Spleen (tissue), 11 donors: Measurements from ENCODE around the gene DSCAML1. TPM values are rescaled to one million over a fixed set of nuclear protein-coding genes. Genes with fewer than 3 reads are reported as not detected.

ENCODE experiments used
- DNase-seq: peaks from one replicate; pipeline ENCODE4 v3.0.0-alpha.2; 2020
- H3K27ac ChIP-seq, 8 donors: fragments of 200-600 bp; sonication (generic) in 7 of 8; 1 replicate in 4 of 8; 2 replicates in 4 of 8; pipeline versions ENCODE4 v1.5.0 to v1.8.0; 2016 to 2021; ENCODE audit warnings: inconsistent platforms in 4 of 8, mild to moderate bottlenecking in 4 of 8, moderate library complexity in 1 of 8
- H3K27me3 ChIP-seq, 7 donors: fragments of 200-600 bp; sonication (generic) in 6 of 7; replicated peaks in 1 of 7; 1 replicate in 4 of 7; 2 replicates in 3 of 7; pipeline versions ENCODE4 v1.5.0 to v1.8.0; 2016 to 2021; ENCODE audit warnings: inconsistent platforms in 3 of 7, mild to moderate bottlenecking in 1 of 7
- H3K36me3 ChIP-seq, 6 donors: fragments of 200-600 bp; sonication (generic) in 5 of 6; 1 replicate in 4 of 6; 2 replicates in 2 of 6; pipeline versions ENCODE4 v1.5.0 to v1.8.0; 2016 to 2021; ENCODE audit warnings: inconsistent platforms in 2 of 6
- H3K4me1 ChIP-seq, 6 donors: fragments of 200-600 bp; sonication (generic) in 5 of 6; 1 replicate in 3 of 6; 2 replicates in 3 of 6; pipeline versions ENCODE4 v1.5.0 to v1.8.0; 2016 to 2021; ENCODE audit warnings: inconsistent platforms in 3 of 6
- H3K4me3 ChIP-seq, 8 donors: fragments of 200-600 bp; sonication (generic) in 7 of 8; 1 replicate in 4 of 8; 2 replicates in 4 of 8; pipeline versions ENCODE4 v1.5.0 to v1.8.0; 2016 to 2021; ENCODE audit warnings: inconsistent platforms in 4 of 8, mild to moderate bottlenecking in 4 of 8, moderate library complexity in 2 of 8
- H3K9me3 ChIP-seq, 8 donors: fragments of 200-600 bp; sonication (generic) in 7 of 8; 1 replicate in 4 of 8; 2 replicates in 4 of 8; pipeline versions ENCODE4 v1.5.0 to v1.8.0; 2016 to 2021; ENCODE audit warnings: inconsistent platforms in 4 of 8
- POLR2A ChIP-seq, 3 donors: fragments of 450-650 bp; IDR thresholded peaks; one replicate each; pipeline ENCODE4 v1.5.1; 2017; ENCODE audit warnings: antibody characterized with exemption in 3 of 3, mild to moderate bottlenecking in 1 of 3
- POLR2AphosphoS5 ChIP-seq, 3 donors: sonication (generic); formaldehyde crosslinking; IDR thresholded peaks; one replicate each; pipeline ENCODE4 v1.5.1; 2017; ENCODE audit warnings: antibody characterized with exemption in 3 of 3
- WGBS, 5 donors: extraction: QIAGEN DNeasy Blood & Tissue Kit in 3 of 5; methylation state at CpG; one replicate each; pipeline versions ENCODE4 v1.1.5 to v1.1.7; 2013 to 2018; 5-methylcytosine and 5-hydroxymethylcytosine counted together
- intact Hi-C: fragments of 100-400 bp; cut with DNase I; formaldehyde crosslinking; loops from one replicate; pipeline ENCODE4 v1.15.0; 2023; ENCODE audit warnings: low total_unique reads
- polyA plus RNA-seq, 3 donors: library from polyadenylated mRNA; stranded (reverse); fragments of 200-250 nt; gene quantifications; one replicate each; pipeline ENCODE4 v1.2.1, GENCODE V29; 2013
- total RNA-seq, 7 donors: library from RNA; depleted of rRNA in 3 of 7; stranded (reverse); fragments of >200 nt in 3 of 7; fragmentation: NEBNext Ultra II Directional in 4 of 7; extraction: Animal tissue kit (Norgen Biotek cat#: 25700) in 4 of 7; gene quantifications; one replicate each; pipeline versions ENCODE4 v1.1.0 to v1.2.1, GENCODE V29; 2016 to 2021
- TF ChIP-seq, protein P1 (sequence below), 11 experiments: fragments of 200-600 bp in 7 of 11; fragments of 450-650 bp in 4 of 11; sonication (generic) in 4 of 11; IDR thresholded peaks in 8 of 11; conservative IDR thresholded peaks in 3 of 11; 1 replicate in 7 of 11; 2 replicates in 4 of 11; pipeline versions ENCODE4 v1.4.0 to v1.8.0; 2016 to 2021; ENCODE audit warnings: antibody characterized with exemption in 11 of 11, inconsistent platforms in 4 of 11, mild to moderate bottlenecking in 1 of 11
- donor health status: healthy with polysubstance abuse.
- donor health status: DM: no; HTN: no; CAD: no; lungs with moderate emphysema.
- donor health status: DM: no; HTN: no; CAD: no.
- donor health status: Bipolar disorder and iron deficiency.
- donor health status: healthy.
- donor health status: DM: no; HTN: no; CAD: no.
- donor health status: DM: yes; HTN: yes; CAD: no.

Gene DSCAML1
- total and polyA plus RNA-seq, 10 donors, result 0.07 to 10.7 (median 2.3) TPM

DNA sequence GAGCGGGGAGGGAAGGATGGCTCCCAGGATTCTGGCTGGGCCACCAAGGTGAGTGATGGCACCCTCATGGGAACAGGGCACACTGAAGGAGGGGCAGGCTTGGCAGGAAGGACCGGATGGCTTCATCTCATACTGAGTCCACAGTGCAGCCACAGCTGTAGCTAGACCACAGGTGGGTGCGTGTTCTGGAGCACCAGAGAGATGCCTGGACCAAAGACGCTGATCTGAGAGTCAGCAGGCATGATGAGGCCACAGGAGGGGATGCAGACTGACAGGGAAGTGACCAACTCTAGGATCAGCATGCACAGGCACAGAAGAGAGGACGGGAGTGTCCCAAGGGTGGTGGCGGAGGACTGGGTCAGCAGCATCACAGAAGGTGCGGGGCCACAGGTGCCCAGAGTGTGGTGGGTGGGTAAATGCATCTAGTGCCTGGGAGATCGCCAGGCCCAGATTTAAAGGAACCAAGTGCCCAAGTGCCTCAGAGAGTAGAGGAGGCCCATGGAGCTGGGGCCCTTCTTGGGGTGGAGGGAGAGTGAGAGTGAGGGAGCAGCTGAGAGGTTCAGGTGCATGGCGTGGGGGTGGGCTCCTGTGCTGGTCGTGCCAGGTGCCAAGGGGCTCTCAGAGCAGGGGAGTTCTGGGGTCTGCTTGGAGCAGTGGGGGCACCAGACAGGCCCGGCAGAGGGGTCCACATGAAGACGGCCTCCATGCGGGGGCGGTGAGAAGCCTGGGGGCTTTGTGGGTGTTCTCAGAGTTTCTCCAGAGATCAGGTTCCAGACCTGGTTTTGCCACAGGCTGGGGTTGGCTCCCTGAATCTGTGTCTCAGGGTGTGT is 355.7 kb downstream of the DSCAML1 start:
- H3K27me3 ChIP-seq, result peaks cover 0 to 31% (median 0%) of the 10 kb centered on the region in 7 donors
- H3K27ac ChIP-seq, result no peak overlapping the region
- TF ChIP-seq POLR2AphosphoS5 (IDR thresholded peaks at IDR 0.05), result no peak
- TF ChIP-seq, protein P1, sequence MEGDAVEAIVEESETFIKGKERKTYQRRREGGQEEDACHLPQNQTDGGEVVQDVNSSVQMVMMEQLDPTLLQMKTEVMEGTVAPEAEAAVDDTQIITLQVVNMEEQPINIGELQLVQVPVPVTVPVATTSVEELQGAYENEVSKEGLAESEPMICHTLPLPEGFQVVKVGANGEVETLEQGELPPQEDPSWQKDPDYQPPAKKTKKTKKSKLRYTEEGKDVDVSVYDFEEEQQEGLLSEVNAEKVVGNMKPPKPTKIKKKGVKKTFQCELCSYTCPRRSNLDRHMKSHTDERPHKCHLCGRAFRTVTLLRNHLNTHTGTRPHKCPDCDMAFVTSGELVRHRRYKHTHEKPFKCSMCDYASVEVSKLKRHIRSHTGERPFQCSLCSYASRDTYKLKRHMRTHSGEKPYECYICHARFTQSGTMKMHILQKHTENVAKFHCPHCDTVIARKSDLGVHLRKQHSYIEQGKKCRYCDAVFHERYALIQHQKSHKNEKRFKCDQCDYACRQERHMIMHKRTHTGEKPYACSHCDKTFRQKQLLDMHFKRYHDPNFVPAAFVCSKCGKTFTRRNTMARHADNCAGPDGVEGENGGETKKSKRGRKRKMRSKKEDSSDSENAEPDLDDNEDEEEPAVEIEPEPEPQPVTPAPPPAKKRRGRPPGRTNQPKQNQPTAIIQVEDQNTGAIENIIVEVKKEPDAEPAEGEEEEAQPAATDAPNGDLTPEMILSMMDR (IDR thresholded peaks at IDR 0.05 in 8 of 11, conservative IDR thresholded peaks at IDR 0.05 in 3 of 11), result no peak
- intact Hi-C loops, result no loop called here
- no peak overlapping the region for H3K4me3 ChIP-seq
- no peaks in the 10 kb centered on the region for H3K36me3 ChIP-seq
- 86 to 96% (median 88%) methylated on average over 14 of the region's 14 CpGs for WGBS, 5 donors
- H3K4me1 ChIP-seq, result no peaks in the 10 kb centered on the region
- peak; percentile 41 for DNase-seq
- H3K9me3 ChIP-seq, result no peaks in the 10 kb centered on the region

DNA sequence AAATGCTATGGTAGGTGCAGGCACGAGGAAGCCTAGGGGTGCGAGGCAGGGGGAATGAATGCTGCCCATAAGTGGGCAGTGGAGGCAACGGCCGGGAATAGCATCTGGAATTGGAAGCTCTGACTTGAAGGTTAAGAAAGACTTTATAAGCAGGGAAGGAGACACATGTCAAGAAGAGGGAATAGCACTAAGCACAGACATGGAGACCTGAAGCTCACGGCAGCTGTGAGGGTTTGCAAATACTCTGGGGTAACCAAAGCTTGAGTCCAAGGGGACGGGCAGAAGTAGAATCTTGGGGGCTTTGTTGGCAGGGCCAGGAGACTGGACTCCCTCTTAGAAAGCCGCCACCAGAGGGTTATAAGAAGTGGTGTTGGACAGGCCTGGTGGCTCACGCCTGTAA is 356.8 kb downstream of the DSCAML1 start:
- Histone ChIP-seq H3K27ac (no peak overlapping the region), H3K9me3 (no peaks in the 10 kb centered on the region), H3K36me3 (peaks cover 0 to 5% (median 0%) of the 10 kb centered on the region in 6 donors), H3K4me1 (no peaks in the 10 kb centered on the region), H3K4me3 (no peak overlapping the region), H3K27me3 (peaks cover 0 to 38% (median 0%) of the 10 kb centered on the region in 7 donors)
- TF ChIP-seq POLR2AphosphoS5 (IDR thresholded peaks at IDR 0.05) (no peak), POLR2A (IDR thresholded peaks at IDR 0.05) (no peak)
- TF ChIP-seq, protein P1 (IDR thresholded peaks at IDR 0.05 in 8 of 11, conservative IDR thresholded peaks at IDR 0.05 in 3 of 11), result no peak
- 86 to 92% (median 88%) methylated on average over 8 of the region's 8 CpGs for WGBS, 5 donors
- intact Hi-C loops, result no loop called here
- DNase-seq, result peak; percentile 27

DNA sequence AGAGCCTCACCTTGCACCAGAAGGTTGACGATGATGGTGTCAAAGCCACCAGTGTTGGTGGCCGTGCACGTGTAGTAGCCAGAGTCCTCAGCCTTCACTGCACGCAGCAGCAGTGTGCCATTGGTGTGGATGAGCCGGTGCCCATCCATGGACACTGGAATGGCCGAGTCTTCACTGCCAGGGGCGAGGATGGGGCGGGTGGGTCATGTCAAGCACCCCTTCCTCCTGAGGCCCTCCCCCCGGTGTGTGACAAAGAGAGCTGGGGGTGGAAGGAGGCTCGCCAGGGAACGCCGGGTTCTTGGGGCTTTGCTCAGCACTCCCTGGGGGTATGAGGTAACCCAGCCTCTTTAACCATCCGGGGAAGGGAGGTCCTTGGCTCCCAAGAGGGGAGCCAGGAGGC is 357.8 kb downstream of the DSCAML1 start:
- TF ChIP-seq POLR2AphosphoS5 (IDR thresholded peaks at IDR 0.05) (no peak), POLR2A (IDR thresholded peaks at IDR 0.05) (no peak)
- TF ChIP-seq, protein P1 (IDR thresholded peaks at IDR 0.05 in 8 of 11, conservative IDR thresholded peaks at IDR 0.05 in 3 of 11), result no peak
- no peaks in the 10 kb centered on the region for H3K9me3 ChIP-seq
- no peak overlapping the region for H3K27ac ChIP-seq
- intact Hi-C loops, result no loop called here
- WGBS, 5 donors, result 83 to 96% (median 91%) methylated on average over 13 of the region's 13 CpGs
- peaks cover 0 to 7% (median 0%) of the 10 kb centered on the region in 6 donors for H3K36me3 ChIP-seq
- no peak overlapping the region for H3K4me3 ChIP-seq
- no peaks in the 10 kb centered on the region for H3K4me1 ChIP-seq
- DNase-seq, result peak; percentile 51
- peaks cover 0 to 39% (median 0%) of the 10 kb centered on the region in 7 donors for H3K27me3 ChIP-seq

DNA sequence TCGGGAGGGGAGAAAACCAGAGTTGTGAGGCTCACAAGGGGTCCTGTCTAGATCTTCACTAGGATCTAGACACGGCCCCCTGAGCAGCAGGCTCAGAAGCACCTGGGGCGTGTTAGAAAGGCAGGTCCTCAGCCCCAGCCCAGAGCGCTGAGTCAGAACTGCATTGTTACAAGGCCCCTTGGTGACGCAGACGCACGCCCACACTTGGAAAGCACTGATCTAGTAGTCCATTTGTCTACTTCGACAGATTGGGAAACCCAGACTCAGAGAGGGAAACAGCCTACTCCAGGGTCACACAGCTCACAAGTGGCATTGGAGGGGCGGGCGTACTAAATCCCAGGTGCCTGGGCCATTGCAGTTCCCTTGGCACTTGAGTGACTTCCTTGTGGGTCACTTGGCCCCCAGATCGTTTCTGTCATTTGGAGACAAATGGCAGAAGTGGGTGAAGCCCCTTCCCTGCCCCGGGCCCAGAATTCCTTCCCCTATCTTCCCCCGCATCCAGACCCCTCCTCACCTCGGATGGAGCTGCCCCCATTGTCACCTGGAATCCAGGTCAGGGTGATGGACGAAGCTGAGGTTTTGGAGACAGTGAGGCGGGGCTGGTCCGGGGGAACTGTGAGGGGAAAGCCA is 358.5 kb downstream of the DSCAML1 start:
- H3K36me3 ChIP-seq, result peaks cover 0 to 7% (median 0%) of the 10 kb centered on the region in 6 donors
- H3K4me1 ChIP-seq, result no peaks in the 10 kb centered on the region
- WGBS, 5 donors, result 67 to 87% (median 81%) methylated on average over 12 to 17 of the region's 17 CpGs
- intact Hi-C loops, result no loop called here
- no peak overlapping the region for H3K27ac ChIP-seq
- H3K9me3 ChIP-seq, result no peaks in the 10 kb centered on the region
- TF ChIP-seq POLR2A (IDR thresholded peaks at IDR 0.05) (no peak), POLR2AphosphoS5 (IDR thresholded peaks at IDR 0.05) (no peak)
- TF ChIP-seq, protein P1 (IDR thresholded peaks at IDR 0.05 in 8 of 11, conservative IDR thresholded peaks at IDR 0.05 in 3 of 11), result no peak
- DNase-seq, result peak; percentile 47
- peaks cover 0 to 32% (median 0%) of the 10 kb centered on the region in 7 donors for H3K27me3 ChIP-seq
- H3K4me3 ChIP-seq, result no peak overlapping the region
